ENCODE results near the gene ACOX3.
A peak's percentile ranks its signal among the peaks of the same experiment; 100 is the strongest.

DNA sequence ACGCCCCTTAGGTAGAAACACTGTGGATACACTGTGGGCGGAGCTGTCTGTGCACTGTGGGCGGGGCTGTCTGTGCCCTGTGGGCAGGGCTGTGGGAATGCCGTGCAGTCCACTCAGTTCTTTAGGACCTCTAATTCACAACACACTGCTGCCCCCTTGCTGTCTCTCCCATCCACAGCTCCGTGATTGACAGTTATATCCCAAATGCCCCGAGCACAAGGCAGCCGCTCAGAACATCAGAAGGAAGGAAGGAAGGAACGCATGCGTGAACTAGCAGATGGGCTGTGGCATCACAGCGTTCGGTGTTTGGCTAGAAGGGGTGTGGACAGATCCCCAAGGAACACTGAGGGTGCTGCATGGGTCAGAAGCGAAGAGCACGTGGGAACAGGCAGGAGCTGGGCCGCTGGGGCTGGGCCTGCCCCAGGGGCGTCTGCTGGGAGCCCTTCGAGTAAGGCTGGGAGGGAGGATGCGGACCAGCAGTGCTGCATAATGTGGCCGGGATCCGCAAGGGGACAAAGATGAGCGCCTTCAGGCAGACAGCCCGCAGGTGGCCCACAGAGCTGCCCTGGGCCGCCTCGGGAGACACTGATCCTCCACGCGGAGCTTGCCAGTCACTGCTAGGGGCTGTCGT is 29.8 kb downstream of the ACOX3 start:
- TF ChIP-seq, protein P1, sequence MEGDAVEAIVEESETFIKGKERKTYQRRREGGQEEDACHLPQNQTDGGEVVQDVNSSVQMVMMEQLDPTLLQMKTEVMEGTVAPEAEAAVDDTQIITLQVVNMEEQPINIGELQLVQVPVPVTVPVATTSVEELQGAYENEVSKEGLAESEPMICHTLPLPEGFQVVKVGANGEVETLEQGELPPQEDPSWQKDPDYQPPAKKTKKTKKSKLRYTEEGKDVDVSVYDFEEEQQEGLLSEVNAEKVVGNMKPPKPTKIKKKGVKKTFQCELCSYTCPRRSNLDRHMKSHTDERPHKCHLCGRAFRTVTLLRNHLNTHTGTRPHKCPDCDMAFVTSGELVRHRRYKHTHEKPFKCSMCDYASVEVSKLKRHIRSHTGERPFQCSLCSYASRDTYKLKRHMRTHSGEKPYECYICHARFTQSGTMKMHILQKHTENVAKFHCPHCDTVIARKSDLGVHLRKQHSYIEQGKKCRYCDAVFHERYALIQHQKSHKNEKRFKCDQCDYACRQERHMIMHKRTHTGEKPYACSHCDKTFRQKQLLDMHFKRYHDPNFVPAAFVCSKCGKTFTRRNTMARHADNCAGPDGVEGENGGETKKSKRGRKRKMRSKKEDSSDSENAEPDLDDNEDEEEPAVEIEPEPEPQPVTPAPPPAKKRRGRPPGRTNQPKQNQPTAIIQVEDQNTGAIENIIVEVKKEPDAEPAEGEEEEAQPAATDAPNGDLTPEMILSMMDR (conservative IDR thresholded peaks at IDR 0.05): peak; percentile 65
- no peak for TF ChIP-seq ZFX (IDR thresholded peaks at IDR 0.05)
